HCT116 (cell line): ENCODE data around the gene RNF34. TPM values are rescaled to one million over a fixed set of nuclear protein-coding genes. Genes with fewer than 3 reads are reported as not detected.

Experiments used
- ATAC-seq: fragments of 200-7000 bp; cut with Tn5 transposase; 2 replicates; pipeline ENCODE4 v1.9.1; 2020; ENCODE audit warnings: mild to moderate bottlenecking, moderate library complexity
- BruUV-seq: library from RNA; stranded (reverse); fragments of 400-500 nt; replicated peaks from 2 replicates; lab custom pipeline; 2021; lab: Mats Ljungman, UMichigan
- CTCF ChIA-PET: fragments of 300-600 bp; sonication (Branson Sonifier 250); formaldehyde crosslinking; loops from one replicate; lab custom pipeline; 2021; ENCODE audit warnings: antibody characterized with exemption; lab: Charles Lee
- POLR2A ChIA-PET: fragments of 300-600, 350-600 bp; sonication (Branson Sonifier 250); formaldehyde crosslinking; loops from one replicate; lab custom pipeline; 2021; ENCODE audit warnings: antibody characterized with exemption; lab: Charles Lee
- RAD21 ChIA-PET, 2 experiments: fragments of 300-600 bp; sonication (Branson Sonifier 250); formaldehyde crosslinking; loops; one replicate each; lab custom pipeline; 2023; ENCODE audit warnings: low total read pairs in 2 of 2; ENCODE audit not compliant: uncharacterized antibody in 2 of 2, unreplicated experiment in 2 of 2, low non-redundant PET in 1 of 2; lab: Charles Lee
- DNase-seq: peaks from one replicate; pipeline ENCODE4 v3.0.0-alpha.2; 2010; ENCODE audit warnings: low read depth, low spot score
- H2AFZ ChIP-seq: fragments of 200-600 bp; shearing (Covaris generic), sonication (generic); 2 replicates; pipeline ENCODE4 v1.6.1; 2017; ENCODE audit warnings: low read depth, mixed run types, mixed read lengths, antibody characterized with exemption, low read length; ENCODE audit not compliant: poor library complexity, severe bottlenecking
- H3K27ac ChIP-seq: 2 replicates; pipeline ENCODE4 v1.5.1; 2012; ENCODE audit warnings: low read depth, low read length
- H3K27me3 ChIP-seq: fragments of 200-600 bp; sonication (generic); 2 replicates; pipeline ENCODE4 v1.6.1; 2016; ENCODE audit warnings: mixed run types, low read length, mixed read lengths; ENCODE audit not compliant: insufficient read depth
- H3K36me3 ChIP-seq, 2 experiments: fragments of 200-500 bp in 1 of 2; fragments of 200-600 bp in 1 of 2; sonication (Bioruptor generic) in 1 of 2; sonication (generic) in 1 of 2; 2 replicates each; pipeline versions ENCODE4 v1.5.1 to v1.6.1; 2014 to 2016; ENCODE audit warnings: low read length in 2 of 2, inconsistent platforms in 1 of 2, mixed read lengths in 1 of 2, mixed run types in 1 of 2; ENCODE audit not compliant: insufficient read depth in 2 of 2, control insufficient read depth in 1 of 2
- H3K4me1 ChIP-seq, 2 experiments: fragments of 200-600 bp in 1 of 2; sonication (generic) in 1 of 2; 2 replicates each; pipeline versions ENCODE4 v1.5.1 to v1.6.1; 2012 to 2017; ENCODE audit warnings: low read length in 2 of 2, inconsistent platforms in 1 of 2, mild to moderate bottlenecking in 1 of 2, mixed read lengths in 1 of 2, mixed run types in 1 of 2, moderate library complexity in 1 of 2; ENCODE audit not compliant: insufficient read depth in 2 of 2, control insufficient read depth in 1 of 2
- H3K4me2 ChIP-seq: fragments of 200-600 bp; sonication (generic); 2 replicates; pipeline ENCODE4 v1.6.1; 2017; ENCODE audit warnings: mixed run types, low read length, mixed read lengths
- H3K4me3 ChIP-seq, 2 experiments: fragments of 200-600 bp in 1 of 2; sonication (generic) in 1 of 2; replicated peaks in 1 of 2; 2 replicates each; pipeline ENCODE4 v1.5.1; 2011 to 2016; ENCODE audit warnings: low read length in 2 of 2, control low read depth in 1 of 2, low read depth in 1 of 2, mild to moderate bottlenecking in 1 of 2, mixed read lengths in 1 of 2, mixed run types in 1 of 2
- H3K79me2 ChIP-seq: fragments of 200-600 bp; sonication (generic); 2 replicates; pipeline ENCODE4 v1.6.1; 2017; ENCODE audit warnings: mild to moderate bottlenecking, mixed run types, low read length, moderate library complexity, mixed read lengths; ENCODE audit not compliant: insufficient read depth
- H3K9ac ChIP-seq: fragments of 200-600 bp; sonication (generic); 2 replicates; pipeline ENCODE4 v1.6.1; 2016; ENCODE audit warnings: low read length, mixed read lengths
- H3K9me2 ChIP-seq: fragments of 200-600 bp; sonication (generic), shearing (Covaris generic); 2 replicates; pipeline ENCODE4 v1.6.1; 2017; ENCODE audit warnings: mixed run types, mild to moderate bottlenecking, moderate library complexity; ENCODE audit not compliant: insufficient read depth
- H3K9me3 ChIP-seq, 2 experiments: fragments of 200-500 bp in 1 of 2; fragments of 200-600 bp in 1 of 2; sonication (Bioruptor generic) in 1 of 2; sonication (generic) in 1 of 2; 2 replicates each; pipeline ENCODE4 v1.6.1; 2014 to 2017; ENCODE audit warnings: low read length in 2 of 2, mixed read lengths in 2 of 2, inconsistent platforms in 1 of 2, low read depth in 1 of 2, mild to moderate bottlenecking in 1 of 2, mixed run types in 1 of 2, moderate library complexity in 1 of 2; ENCODE audit not compliant: control insufficient read depth in 1 of 2, insufficient read depth in 1 of 2
- H4K20me1 ChIP-seq: fragments of 200-600 bp; sonication (generic), shearing (Covaris generic); 2 replicates; pipeline ENCODE4 v1.6.1; 2017; ENCODE audit warnings: mixed run types, mild to moderate bottlenecking, moderate library complexity; ENCODE audit not compliant: insufficient read depth
- CBX3 ChIP-seq: IDR thresholded peaks from 2 replicates; pipeline ENCODE4 v1.6.1; 2012; ENCODE audit warnings: low read depth
- CEBPB ChIP-seq: IDR thresholded peaks from 2 replicates; pipeline ENCODE4 v1.6.1; 2012; ENCODE audit warnings: low read depth
- CTCF ChIP-seq, 3 experiments: fragments of 200-600 bp in 1 of 3; sonication (generic) in 1 of 3; IDR thresholded peaks in 2 of 3; conservative IDR thresholded peaks in 1 of 3; 2 replicates each; pipeline ENCODE4 v1.5.1; 2012 to 2017; ENCODE audit warnings: low read depth in 2 of 3, low read length in 2 of 3, antibody characterized with exemption in 1 of 3, borderline replicate concordance in 1 of 3, control low read depth in 1 of 3, mild to moderate bottlenecking in 1 of 3, mixed read lengths in 1 of 3, mixed run types in 1 of 3, moderate library complexity in 1 of 3; ENCODE audit not compliant: insufficient read depth in 1 of 3
- EGR1 ChIP-seq: IDR thresholded peaks from 2 replicates; pipeline ENCODE4 v1.6.1; 2012; ENCODE audit warnings: low read depth
- ELF1 ChIP-seq: IDR thresholded peaks from 2 replicates; pipeline ENCODE4 v1.6.1; 2012; ENCODE audit warnings: low read depth, borderline replicate concordance
- EZH2 ChIP-seq: fragments of 200-600 bp; sonication (generic); IDR thresholded peaks from 2 replicates; pipeline ENCODE4 v1.6.1; 2017; ENCODE audit warnings: antibody characterized with exemption, mixed run types
- EZH2phosphoT487 ChIP-seq: fragments of 200-600 bp; IDR thresholded peaks from 2 replicates; pipeline ENCODE4 v1.6.1; 2018; ENCODE audit warnings: antibody characterized with exemption, borderline replicate concordance
- FOSL1 ChIP-seq: IDR thresholded peaks from 2 replicates; pipeline ENCODE4 v1.6.1; 2012; ENCODE audit warnings: low read depth
- JUND ChIP-seq: IDR thresholded peaks from 2 replicates; pipeline ENCODE4 v1.6.1; 2012
- MAX ChIP-seq: IDR thresholded peaks from 2 replicates; pipeline ENCODE4 v1.6.1; 2012
- POLR2A ChIP-seq: IDR thresholded peaks from 2 replicates; pipeline ENCODE4 v1.7.0; 2011; ENCODE audit warnings: borderline replicate concordance; ENCODE audit not compliant: insufficient read depth, insufficient read length; ENCODE audit errors: extremely low read depth
- POLR2AphosphoS5 ChIP-seq: IDR thresholded peaks from 2 replicates; pipeline ENCODE4 v1.6.1; 2011; ENCODE audit warnings: mild to moderate bottlenecking, low read depth, low read length, moderate library complexity
- RAD21 ChIP-seq: IDR thresholded peaks from 2 replicates; pipeline ENCODE4 v1.6.1; 2012; ENCODE audit warnings: low read depth, mild to moderate bottlenecking
- SIN3A ChIP-seq: IDR thresholded peaks from 2 replicates; pipeline ENCODE4 v1.6.1; 2012; ENCODE audit warnings: low read depth
- SP1 ChIP-seq: IDR thresholded peaks from 2 replicates; pipeline ENCODE4 v1.6.1; 2012; ENCODE audit warnings: low read depth
- SRF ChIP-seq: IDR thresholded peaks from 2 replicates; pipeline ENCODE4 v1.6.1; 2012; ENCODE audit warnings: low read depth
- TCF7L2 ChIP-seq: IDR thresholded peaks from 2 replicates; pipeline ENCODE4 v1.7.0; 2011; ENCODE audit warnings: borderline replicate concordance, inconsistent platforms; ENCODE audit not compliant: insufficient read depth, insufficient read length; ENCODE audit errors: extremely low read depth
- YY1 ChIP-seq: IDR thresholded peaks from 2 replicates; pipeline ENCODE4 v1.6.1; 2011; ENCODE audit warnings: low read length, low read depth, moderate library complexity, mild to moderate bottlenecking; ENCODE audit not compliant: insufficient replicate concordance; ENCODE audit errors: extremely low read depth
- ZBTB33 ChIP-seq: IDR thresholded peaks from 2 replicates; pipeline ENCODE4 v1.6.1; 2011; ENCODE audit warnings: mild to moderate bottlenecking, low read length, moderate library complexity; ENCODE audit not compliant: insufficient replicate concordance; ENCODE audit errors: extremely low read depth
- ZFX ChIP-seq: fragments of 450-650 bp; IDR thresholded peaks from 2 replicates; pipeline ENCODE4 v1.6.1; 2017
- ZNF274 ChIP-seq: fragments of 200-500 bp; sonication (Bioruptor generic); IDR thresholded peaks from 2 replicates; pipeline ENCODE4 v1.6.1; 2014; ENCODE audit warnings: mild to moderate bottlenecking, low read depth, low read length, inconsistent platforms
- intact Hi-C: fragments of 100-400 bp; cut with micrococcal nuclease; formaldehyde crosslinking; loops from 2 replicates; pipeline ENCODE4 v1.10.0; 2022
- total RNA-seq: library from RNA; stranded (reverse); gene quantifications from one replicate; pipeline ENCODE4 v1.2.1, GENCODE V29; 2021; ENCODE audit not compliant: unreplicated experiment
- TF ChIP-seq, protein P1 (sequence below): IDR thresholded peaks from 2 replicates; pipeline ENCODE4 v1.6.1; 2012

The RNF34 gene
- total RNA-seq, 1 experiment from 2014 or later: 47.8 TPM

- Histone ChIP-seq H2AFZ (peak within 1 kb of the TSS; percentile 24), H3K27me3 (no peaks in the 10 kb centered on the region), H3K9ac (peak within 1 kb of the TSS; percentile 94), H3K36me3 (peaks cover 0 to 4% of the 10 kb centered on the region in 2 experiments; a peak in 1 of 4 replicates), H3K27ac (peak within 1 kb of the TSS; percentile 68), H3K4me3 (peak within 1 kb of the TSS; percentile 74 to 100), H3K4me2 (peak within 1 kb of the TSS; percentile 73), H3K79me2 (peaks cover 51% of the 10 kb centered on the region), H3K4me1 (peaks cover 0 to 12% of the 10 kb centered on the region in 2 experiments; a peak in 3 of 4 replicates), H3K9me2 (no peaks in the 10 kb centered on the region), H3K9me3 (no peaks in the 10 kb centered on the region), H4K20me1 (no peaks in the 10 kb centered on the region)
- ATAC-seq (peak; percentile 96), DNase-seq (peak; percentile 98)
- TSS peak; percentile 55 for BruUV-seq
- intact Hi-C loops: no loop called here
- ChIA-PET CTCF (no interaction called here), POLR2A (interaction anchor here (0.6 to 1.5 kb wide), 7 partner anchors 10 to 165 kb away, joined by 3 to 6 read pairs (median 4); partner anchors contain the start of gene RNF34), RAD21 (no interaction called here)
- TF ChIP-seq TCF7L2 (no peak), EZH2phosphoT487 (no peak), SRF (no peak), SP1 (peak; percentile 99), EGR1 (0 out of 2 replicates have a peak, but pooled peaks have one; percentile 36), SIN3A (no peak; the same call in 1 of the 2 replicates), POLR2AphosphoS5 (peak; percentile 91), EZH2 (no peak), ZNF274 (no peak), POLR2A (peak; percentile 91), MAX (peak; percentile 89), RAD21 (no peak), ZFX (peak; percentile 52; the same call in 1 of the 2 replicates), CEBPB (no peak), FOSL1 (no peak), YY1 (peak; percentile 74), JUND (no peak), ZBTB33 (peak; percentile 94), ELF1 (peak; percentile 86), CTCF (IDR thresholded peaks at IDR 0.05 in 2 of 3, conservative IDR thresholded peaks at IDR 0.05 in 1 of 3; ENCODE audit: borderline replicate concordance in 1 of 3, insufficient read depth in 1 of 3, low read depth in 2 of 3, low read length in 2 of 3) (no peak), CBX3 (peak; percentile 97)
- TF ChIP-seq, protein P1, sequence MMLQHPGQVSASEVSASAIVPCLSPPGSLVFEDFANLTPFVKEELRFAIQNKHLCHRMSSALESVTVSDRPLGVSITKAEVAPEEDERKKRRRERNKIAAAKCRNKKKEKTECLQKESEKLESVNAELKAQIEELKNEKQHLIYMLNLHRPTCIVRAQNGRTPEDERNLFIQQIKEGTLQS: no peak
Measured at GRCh38 chr12:121351820-121352681, 47.9 kb upstream of the RNF34 start, which contains the start of gene ANAPC5. ANAPC5 (minus strand) TSS chr12:121352411; CDS start chr12:121352340, 71 bp downstream.
